NCI-H1694 (cell line): ENCODE data around the gene SLC2A6.

Experiments
- DNase-seq: peaks from one replicate; lab custom pipeline; 2025; lab: John Stamatoyannopoulos, UW

SLC2A6 gene

DNA sequence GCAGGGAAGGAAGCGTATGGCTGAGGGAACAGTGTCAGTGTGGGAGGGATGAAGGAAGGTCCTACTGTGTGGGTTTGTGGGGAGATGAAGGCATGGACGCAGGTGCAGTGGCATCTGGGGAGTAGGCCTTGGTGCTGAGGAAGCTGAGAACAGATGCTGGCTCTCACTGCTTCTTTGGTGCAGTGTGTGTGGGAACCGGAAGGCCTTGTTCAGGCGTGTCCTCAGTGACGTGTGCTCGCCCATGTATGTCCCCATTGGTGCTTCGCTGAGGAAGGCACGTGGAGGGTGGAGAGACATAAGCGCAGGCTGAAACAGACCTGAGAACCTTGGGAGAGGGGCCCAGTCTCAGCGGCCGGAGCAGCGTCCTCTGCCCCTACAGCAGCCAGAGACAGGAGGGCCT, 38.0 kb downstream of the SLC2A6 start:
- no peak for DNase-seq

- DNase-seq = no peak
Measured at GRCh38 chr9:133439337-133439736, 39.6 kb downstream of the SLC2A6 start.

DNA sequence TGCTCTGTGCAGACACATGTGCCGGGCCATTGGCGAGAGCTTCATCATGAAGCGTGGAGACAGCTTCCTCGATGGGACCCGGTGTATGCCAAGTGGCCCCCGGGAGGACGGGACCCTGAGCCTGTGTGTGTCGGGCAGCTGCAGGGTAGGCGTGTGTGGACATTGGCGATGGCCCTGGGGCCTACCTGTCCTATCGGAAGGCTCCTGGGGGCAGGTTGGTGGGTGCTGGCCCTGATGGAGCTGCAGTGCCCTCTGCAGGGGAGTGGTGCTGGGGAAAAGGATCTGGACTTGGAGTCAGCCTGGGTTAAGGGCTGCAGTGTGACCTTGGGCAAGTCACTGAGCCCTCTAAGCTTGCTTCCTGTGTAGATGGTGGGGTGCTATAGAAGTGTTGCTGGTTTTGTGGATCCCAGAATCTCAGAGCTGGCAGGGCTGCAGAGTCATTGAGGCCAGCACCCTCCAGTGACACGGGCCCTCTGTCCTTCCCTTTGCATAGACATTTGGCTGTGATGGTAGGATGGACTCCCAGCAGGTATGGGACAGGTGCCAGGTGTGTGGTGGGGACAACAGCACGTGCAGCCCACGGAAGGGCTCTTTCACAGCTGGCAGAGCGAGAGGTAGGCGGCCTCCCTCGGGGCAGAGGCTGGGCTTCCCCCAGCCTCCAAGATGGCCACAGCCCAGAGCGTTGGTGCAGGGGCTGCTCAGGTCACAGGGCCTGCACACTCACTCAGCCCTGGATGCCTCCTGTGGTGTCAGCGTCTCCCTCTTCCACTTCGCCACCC, 41.0 kb downstream of the SLC2A6 start:
- no peak for DNase-seq

DNA sequence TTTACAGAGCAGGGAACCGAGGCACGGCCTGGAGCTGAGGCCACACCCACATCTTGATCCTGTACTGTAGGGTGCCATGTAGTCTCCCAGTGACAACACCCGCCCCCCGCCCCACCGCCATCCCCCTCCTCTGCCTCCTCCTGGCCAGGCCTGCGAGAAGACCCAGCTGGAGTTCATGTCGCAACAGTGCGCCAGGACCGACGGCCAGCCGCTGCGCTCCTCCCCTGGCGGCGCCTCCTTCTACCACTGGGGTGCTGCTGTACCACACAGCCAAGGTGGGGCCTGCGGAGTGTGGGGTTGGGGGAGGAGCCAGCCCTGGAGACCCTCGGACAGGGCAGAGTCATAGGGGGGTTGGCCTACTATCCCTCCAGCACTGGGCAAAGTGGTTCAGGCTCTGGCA, 42.2 kb downstream of the SLC2A6 start:
- no peak for DNase-seq

DNA sequence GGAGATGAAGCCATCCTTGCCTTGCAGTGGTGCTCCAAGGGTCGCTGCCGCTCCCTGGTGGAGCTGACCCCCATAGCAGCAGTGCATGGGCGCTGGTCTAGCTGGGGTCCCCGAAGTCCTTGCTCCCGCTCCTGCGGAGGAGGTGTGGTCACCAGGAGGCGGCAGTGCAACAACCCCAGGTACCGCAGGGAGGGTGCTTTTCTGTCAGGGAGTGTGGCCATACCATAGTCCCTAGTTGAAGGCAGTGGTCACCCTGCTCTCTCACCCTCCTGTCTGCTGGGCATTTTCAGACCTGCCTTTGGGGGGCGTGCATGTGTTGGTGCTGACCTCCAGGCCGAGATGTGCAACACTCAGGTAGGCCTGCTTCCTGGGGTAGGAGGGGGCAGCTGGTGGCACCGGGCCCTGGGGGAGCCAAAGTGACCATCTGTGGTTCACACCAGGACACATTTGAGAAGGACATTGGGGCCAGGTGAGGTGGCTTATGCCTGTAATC, 45.5 kb downstream of the SLC2A6 start:
- no peak for DNase-seq

GRCh38 chr9:133430244-133430643, 48.7 kb downstream of the SLC2A6 start:
- DNase-seq = no peak

DNA sequence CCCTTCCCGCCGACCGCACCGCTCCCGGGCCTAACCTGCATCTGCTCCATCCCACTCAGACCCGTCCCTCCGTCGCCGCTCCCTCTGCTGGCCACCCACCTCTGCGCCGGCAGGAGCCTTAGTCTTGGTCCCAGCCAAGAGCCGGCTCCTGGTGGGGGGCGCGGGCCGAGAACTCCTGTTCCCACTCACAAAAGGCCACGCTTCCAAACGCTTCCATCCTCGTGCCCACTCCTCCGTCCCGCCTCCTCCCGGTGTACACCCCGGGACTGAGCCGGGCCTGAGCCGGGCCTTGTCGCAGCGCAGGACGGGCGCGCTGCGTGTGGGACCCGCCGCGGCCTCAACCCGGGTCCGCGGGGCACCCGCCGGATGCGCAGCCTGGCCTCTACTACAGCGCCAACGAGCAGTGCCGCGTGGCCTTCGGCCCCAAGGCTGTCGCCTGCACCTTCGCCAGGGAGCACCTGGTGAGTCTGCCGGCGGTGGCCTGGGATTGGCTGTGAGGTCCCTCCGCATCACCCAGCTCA, 49.2 kb downstream of the SLC2A6 start:
- no peak for DNase-seq

GRCh38 chr9:133429214-133429613, 49.7 kb downstream of the SLC2A6 start:
- DNase-seq = no peak

DNA sequence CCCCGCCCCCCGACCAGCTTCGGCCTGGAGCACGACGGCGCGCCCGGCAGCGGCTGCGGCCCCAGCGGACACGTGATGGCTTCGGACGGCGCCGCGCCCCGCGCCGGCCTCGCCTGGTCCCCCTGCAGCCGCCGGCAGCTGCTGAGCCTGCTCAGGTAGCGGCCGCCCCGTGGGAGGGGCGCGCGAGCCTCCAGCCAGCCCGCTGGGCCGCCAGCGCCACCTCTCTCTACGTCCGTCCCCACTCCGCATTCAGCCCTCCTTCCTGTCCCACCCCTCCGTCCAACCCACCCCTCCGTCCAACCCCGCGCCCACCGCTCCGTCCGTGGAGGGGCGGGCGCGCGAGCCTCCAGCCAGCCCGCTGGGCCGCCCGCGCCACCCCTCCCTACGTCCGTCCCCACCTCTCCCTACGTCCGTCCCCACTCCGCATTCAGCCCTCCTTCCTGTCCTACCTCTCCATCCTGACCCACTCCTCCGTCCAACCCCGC, 50.2 kb downstream of the SLC2A6 start:
- DNase-seq = no peak

DNA sequence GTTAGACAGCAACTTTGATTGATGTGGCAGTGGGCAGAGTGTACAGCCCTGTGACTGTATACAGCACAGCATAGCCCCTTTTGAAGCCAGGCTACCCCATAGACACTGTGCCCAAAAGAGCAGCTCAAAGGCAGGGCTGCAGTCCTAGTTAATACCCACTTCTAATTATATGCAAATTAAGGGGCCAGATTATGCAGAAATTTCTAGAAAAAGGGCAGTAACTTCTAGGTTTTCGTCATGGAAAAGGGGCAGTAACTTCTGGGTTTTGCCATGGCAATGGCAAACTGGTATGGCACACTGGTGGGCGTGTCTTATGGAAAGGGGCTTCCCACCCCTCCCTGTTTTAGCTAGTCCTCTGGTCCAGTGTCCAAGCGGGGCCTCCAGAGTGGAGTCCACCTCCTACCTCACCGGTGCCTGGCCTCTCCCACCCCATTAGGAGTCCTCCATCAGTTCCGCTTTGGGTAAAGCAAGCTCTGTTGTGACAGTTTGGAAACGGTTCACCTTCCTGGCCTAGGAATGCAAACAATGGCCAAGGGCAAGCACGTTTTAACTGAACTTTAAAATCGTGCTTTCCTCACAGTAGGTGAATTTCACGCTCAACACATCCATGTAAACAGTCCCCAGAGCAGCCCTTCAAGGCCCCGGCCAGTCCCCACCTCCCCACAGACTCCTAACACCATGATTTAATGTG, 51.1 kb downstream of the SLC2A6 start:
- no peak for DNase-seq

- DNase-seq = no peak
Measured at GRCh38 chr9:133426011-133426410, 52.9 kb downstream of the SLC2A6 start.

- DNase-seq = no peak
Measured at GRCh38 chr9:133425049-133425632, 53.8 kb downstream of the SLC2A6 start.

DNA sequence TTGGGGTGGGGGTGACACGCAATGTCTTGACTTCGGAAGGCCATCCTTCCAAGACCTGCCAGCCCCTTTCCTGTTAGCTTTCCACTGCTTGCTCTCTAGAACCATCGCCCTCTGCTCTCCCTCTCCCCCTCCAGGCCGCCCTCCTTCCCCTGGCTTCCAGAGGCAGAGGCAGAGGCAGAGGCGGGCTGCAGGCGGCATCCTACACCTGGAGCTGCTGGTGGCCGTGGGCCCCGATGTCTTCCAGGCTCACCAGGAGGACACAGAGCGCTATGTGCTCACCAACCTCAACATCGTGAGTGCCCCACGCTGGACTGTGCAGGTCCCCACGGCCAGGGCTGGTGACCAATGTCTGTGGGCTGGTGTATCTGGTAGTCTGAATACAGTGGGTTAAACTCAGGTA, 54.7 kb downstream of the SLC2A6 start:
- DNase-seq = no peak

GRCh38 chr9:133423216-133423615, 55.7 kb downstream of the SLC2A6 start:
- DNase-seq = no peak

- DNase-seq = no peak
Measured at GRCh38 chr9:133421615-133422542, 57.0 kb downstream of the SLC2A6 start, which contains the start of gene ADAMTS13. Gene ADAMTS13, plus strand, starts transcription at chr9:133422367. Its CDS starts 77 bp downstream, at chr9:133422444.
